ENCODE data around the gene ADGRF5.
"Not testable (repeated sequence)": the region's sequence is repeated elsewhere in the genome, so short reads cannot be mapped to it uniquely, and the experiment has no call there.

Gene ADGRF5

DNA sequence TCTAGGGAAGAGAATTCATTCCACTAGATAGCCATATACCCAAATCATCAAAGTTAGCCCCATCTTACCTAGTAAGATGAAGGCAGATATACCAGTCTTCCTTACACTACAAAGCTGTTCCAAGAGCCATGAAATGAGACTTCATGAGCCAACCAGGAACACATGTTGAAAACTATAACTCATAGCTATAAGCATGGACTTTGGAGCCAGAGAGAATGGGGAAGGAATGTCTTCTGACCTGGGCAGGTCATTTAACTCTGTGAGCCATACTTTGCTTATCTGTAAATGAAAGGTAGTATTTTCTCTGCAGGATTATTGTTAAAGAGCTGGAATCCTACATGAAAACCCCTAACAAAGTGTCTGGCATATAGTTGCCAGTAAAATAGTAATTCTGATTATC lies 27.3 kb downstream of the ADGRF5 start:
- no peak for DNase-seq (ENCODE audit: low spot score)

DNA sequence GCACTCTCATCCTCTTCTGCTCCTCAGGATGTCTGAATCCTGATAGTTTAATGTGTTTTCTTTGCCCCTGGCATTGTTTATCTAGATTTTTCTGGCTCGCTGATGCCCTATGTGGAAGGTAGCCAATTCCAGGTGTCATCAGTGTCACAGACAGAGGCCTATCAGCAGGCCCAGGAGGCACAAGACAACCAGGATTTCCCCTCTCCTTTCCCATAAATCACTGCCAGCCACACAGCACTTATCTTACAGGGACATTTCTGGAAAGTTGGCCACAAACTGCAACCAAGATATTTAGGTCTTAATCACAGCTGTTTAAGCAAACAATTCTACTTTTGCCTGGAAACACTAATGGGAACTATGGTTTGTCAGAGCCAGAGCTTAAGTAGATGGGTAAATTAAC lies 28.1 kb downstream of the ADGRF5 start:
- DNase-seq (ENCODE audit: low spot score), result no peak

DNA sequence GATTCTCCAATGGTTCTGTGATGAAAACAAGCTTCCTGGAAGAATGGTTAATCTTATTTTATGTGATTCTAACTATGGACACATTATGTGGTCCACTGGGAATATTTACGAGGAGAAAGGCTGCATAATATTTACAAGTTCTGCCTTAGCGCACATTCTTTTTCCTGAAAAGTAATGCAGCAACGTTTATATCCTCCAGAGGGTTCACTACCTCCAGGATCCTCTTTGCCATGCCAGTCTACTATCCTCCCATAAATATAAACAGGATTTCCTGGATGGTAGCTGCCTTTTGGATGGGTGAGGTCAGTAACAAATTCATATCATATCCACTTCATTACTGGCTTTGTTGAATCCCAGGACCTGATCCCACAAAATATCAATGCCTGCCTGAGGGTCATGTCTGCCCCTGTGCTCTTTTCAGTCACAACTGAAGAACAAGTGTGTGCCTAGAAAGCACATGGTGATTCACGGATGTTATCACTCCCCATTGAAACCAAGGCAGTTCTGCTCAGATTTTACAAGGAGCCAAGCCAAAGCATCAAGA lies 30.4 kb downstream of the ADGRF5 start:
- DNase-seq (ENCODE audit: low spot score), result no peak

DNA sequence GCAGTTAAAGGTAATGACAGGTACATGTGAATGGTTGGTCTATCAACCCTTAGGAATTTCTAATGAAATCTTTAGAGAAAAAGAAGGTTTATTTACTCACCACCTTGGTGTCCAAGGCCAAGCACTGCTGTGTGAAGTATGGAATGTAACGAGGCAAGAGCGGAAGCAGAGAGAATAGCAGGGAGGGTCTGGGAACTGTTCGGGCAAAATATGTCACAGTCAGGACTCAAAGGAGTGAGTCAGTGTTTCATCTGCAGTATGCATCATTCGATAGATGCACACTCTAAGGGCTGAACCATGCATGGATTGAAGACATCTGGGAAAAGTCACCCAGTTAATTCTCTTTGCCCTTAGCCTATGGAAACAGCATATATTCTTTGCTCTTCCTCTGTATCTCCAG lies 33.2 kb downstream of the ADGRF5 start:
- DNase-seq (ENCODE audit: low spot score), result no peak

GRCh38 chr6:46888031-46888430 lies 33.7 kb downstream of the ADGRF5 start:
- DNase-seq (ENCODE audit: low spot score), result peak; percentile 71

DNA sequence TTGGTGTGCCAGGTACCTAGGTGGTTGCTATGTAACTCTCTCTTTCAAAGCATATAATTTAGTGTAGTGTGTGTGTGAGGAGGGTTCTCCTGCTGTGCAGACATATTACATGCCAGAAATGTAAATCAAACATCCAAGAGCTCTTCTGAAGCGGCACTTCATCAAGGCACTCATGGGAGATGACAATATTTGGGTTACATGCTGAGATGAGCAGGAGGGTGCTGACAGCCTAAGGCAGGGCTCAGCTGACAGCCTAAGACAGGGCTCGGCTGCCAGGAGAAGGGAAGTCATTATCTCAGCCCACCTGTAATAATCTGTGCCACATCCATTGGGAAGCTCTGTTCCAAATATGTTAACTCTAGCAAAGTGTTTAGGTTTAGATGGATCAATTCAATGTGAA lies 39.1 kb downstream of the ADGRF5 start:
- DNase-seq (ENCODE audit: low spot score), result no peak

- no peak for DNase-seq (ENCODE audit: low spot score)
Measured at GRCh38 chr6:46879003-46879402, 42.7 kb downstream of the ADGRF5 start.

- no peak for DNase-seq (ENCODE audit: low spot score)
Measured at GRCh38 chr6:46876126-46876525, 45.6 kb downstream of the ADGRF5 start.

GRCh38 chr6:46867411-46867810 lies 54.3 kb downstream of the ADGRF5 start:
- DNase-seq (ENCODE audit: low spot score), result no peak

- no peak for DNase-seq (ENCODE audit: low spot score)
Measured at GRCh38 chr6:46865221-46865620, 56.5 kb downstream of the ADGRF5 start.

GRCh38 chr6:46863791-46864190 lies 57.9 kb downstream of the ADGRF5 start:
- no peak for DNase-seq (ENCODE audit: low spot score)

DNA sequence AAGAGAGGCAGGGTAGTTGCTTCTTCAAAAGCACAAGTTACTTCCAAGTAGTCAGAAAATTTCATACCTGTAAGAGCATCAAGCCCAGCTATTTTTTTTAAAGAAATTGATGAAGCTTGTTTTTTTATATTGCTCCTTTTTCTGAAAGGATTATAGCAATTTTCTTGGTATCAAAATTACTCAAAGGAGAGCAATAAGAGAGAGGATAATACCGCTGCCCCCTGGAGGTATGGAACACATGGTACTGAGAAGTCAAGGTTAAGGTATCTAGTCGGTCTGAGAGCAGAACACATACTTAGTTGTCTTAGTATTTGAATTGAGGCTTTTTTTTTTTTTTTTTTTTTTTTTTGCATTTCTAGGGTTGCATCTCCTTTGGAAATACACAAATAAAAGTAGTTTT lies 59.4 kb downstream of the ADGRF5 start:
- DNase-seq (ENCODE audit: low spot score), result no peak

GRCh38 chr6:46855966-46856365 lies 65.8 kb downstream of the ADGRF5 start:
- DNase-seq (ENCODE audit: low spot score), result not testable (repeated sequence)

DNA sequence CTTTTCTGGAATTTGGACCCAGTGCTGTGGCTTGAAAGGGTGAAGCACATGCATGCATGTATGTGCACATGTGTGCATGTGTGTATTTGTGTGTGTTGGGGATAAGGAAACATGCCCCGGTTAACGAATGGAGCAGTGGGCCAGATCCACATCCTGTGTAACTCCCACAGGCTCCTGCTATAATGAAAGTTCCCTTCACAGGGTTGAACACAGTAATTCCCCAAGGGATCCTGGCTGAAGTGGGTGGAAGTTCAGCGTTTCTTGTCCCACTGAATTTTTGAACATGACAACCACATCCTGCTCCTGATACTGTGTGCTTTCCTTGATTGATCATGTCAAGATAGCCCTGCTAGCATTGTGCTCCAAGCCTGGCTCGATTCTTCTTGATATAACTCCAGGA lies 70.2 kb downstream of the ADGRF5 start:
- DNase-seq (ENCODE audit: low spot score), result not testable (repeated sequence)

- no peak for DNase-seq (ENCODE audit: low spot score)
Measured at GRCh38 chr6:46850792-46851191, 70.9 kb downstream of the ADGRF5 start.

DNA sequence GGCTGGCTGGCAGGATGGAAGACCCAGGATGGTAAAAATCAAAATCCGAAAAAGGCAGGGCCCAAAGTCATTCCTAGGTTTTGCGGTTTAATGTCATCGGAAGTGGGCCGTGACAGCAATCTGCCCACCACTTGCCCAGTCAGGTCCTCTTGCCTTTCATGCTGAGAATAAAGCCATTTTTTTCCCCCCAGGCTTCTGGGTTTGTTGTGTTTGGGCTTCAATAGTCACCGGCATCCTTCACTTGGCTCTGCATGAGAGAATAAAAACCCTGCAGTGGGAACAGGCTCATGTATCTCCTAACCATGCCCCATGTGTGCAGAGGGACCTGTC lies 72.4 kb downstream of the ADGRF5 start:
- DNase-seq (ENCODE audit: low spot score), result no peak

DNA sequence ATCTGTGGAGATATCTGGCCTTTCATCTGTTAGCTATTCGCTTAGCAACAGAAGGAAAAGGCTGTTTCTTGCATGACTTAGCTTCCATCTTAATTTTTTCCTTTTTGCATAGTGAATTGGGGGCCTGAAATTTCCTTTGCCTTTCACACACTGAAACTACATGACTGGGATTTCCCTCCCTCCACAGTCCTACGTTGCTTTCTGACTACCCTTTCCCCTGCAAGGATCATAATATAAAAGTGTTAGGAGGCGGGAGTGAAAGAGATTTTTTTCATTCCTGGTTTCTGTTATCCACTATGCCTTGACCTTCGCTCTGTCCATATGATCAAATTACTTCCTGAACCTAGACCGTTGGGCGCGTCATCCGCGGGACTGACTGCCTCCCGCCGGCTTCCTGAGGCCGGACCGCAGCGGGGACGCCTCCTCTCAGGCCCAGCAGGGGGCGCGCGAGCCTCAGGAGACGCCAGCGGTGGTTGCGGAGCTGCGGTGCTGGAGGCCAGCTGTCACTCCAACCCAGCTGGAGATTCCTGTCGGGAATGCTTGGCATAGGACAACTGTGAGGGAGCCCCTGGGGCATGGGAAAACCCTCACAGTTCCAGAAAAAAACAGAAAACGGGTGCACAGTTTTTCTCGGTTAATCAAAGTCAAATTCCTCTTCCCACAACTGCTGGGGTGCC lies 72.9 kb downstream of the ADGRF5 start:
- peak; percentile 66 for DNase-seq (ENCODE audit: low spot score)

GRCh38 chr6:46845126-46845525 lies 76.6 kb downstream of the ADGRF5 start:
- no peak for DNase-seq (ENCODE audit: low spot score)

DNA sequence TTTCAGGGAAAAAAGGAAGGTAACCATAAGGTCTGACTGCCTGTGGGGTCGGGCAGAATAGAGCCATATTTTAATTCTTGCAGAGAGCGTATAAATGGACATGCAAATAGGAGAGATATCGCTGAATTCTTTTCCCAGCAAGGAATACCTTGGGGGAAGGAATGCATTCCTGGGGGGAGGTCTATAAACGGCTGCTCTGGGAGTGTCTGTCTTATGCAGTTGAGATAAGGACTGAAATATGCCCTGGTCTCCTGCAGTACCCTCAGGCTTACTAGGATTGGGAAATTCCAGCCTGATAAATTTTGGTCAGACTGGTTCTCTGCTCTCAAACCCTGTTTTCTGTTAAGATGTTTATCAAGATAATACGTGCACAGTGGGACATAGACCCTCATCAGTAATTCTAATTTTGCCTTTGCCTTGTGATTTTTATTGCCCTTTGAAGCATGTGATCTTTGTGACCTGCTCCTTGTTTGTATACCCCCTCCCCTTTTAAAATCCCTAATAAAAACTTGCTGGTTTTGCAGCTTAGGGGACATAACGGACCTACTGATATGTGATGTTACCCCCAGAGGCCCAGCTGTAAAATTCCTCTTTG lies 79.4 kb downstream of the ADGRF5 start:
- not testable (repeated sequence) for DNase-seq (ENCODE audit: low spot score)

DNA sequence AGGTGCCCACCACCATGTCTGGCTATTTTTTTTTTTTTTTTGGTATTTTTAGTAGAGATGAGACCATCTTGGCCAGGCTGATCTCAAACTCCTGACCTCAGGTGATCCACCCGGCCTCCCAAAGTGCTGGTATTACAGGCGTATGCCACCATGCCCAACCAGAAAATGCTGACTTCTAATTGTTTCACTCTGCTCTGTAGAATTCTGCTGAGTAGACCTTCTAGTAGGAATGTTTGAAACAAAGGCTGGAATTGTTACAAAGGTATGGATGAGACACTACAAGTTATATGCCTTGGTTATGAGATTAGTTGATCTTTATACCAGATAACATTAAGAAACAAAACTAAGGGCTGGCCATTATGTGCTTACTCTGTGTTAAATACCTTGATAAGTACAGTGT lies 83.7 kb downstream of the ADGRF5 start:
- no peak for DNase-seq (ENCODE audit: low spot score)

- DNase-seq (ENCODE audit: low spot score), result not testable (repeated sequence)
Measured at GRCh38 chr6:46834991-46835390, 86.7 kb downstream of the ADGRF5 start.

DNA sequence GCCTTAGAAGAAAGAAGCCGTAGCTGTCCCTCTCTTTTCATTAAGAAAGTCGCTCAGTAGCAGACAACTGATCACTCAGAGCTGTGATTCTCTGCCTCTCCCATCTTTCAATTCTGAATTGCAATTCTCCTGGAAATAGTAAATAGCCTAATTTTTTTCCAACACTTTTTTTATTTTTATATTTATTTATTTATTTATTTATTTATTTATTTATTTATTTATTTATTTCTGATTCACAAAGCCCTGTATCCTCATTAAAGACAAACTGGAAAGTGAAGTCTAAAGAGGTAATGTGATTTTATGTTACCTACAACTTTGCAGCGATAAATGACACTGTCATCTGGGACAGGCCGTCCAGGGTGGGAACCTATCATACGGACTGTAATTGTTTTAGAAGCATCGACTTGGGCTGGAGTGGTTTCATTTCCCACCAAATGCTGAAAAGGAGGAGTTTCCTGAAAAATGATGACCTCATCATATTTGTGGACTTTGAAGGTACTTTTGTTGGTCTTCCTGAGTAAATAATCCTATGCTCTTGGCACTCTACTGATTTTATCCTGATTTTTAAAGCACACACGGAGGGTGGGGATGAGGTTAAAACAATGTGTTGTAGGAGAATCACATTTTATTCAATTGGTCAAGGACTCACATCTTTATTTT lies 87.4 kb downstream of the ADGRF5 start:
- not testable (repeated sequence) for DNase-seq (ENCODE audit: low spot score)

- DNase-seq (ENCODE audit: low spot score), result no peak
Measured at GRCh38 chr6:46832816-46833215, 88.9 kb downstream of the ADGRF5 start.

Measured in COLO829 (cell line).